ENCODE data around the gene RSKR.

RSKR gene

GRCh38 chr17:28612936-28613872 lies 781 bp downstream of the RSKR start:
- peak; percentile 66 for TF ChIP-seq CTCF (IDR thresholded peaks at IDR 0.05)

GRCh38 chr17:28612531-28612930 lies 1.5 kb downstream of the RSKR start:
- no peak for TF ChIP-seq CTCF (IDR thresholded peaks at IDR 0.05)

GRCh38 chr17:28610376-28610775 lies 3.6 kb downstream of the RSKR start:
- no peak for TF ChIP-seq CTCF (IDR thresholded peaks at IDR 0.05)

- TF ChIP-seq CTCF (IDR thresholded peaks at IDR 0.05): no peak
Measured at GRCh38 chr17:28599311-28600184, 14.4 kb downstream of the RSKR start.

- TF ChIP-seq CTCF (IDR thresholded peaks at IDR 0.05): no peak
Measured at GRCh38 chr17:28598799-28599310, 15.1 kb downstream of the RSKR start, which contains the start of gene SPAG5. Gene SPAG5 (minus strand): TSS chr17:28599025. CDS start chr17:28598946, 79 bp downstream.

- TF ChIP-seq CTCF (IDR thresholded peaks at IDR 0.05): no peak
Measured at GRCh38 chr17:28598389-28598788, 15.6 kb downstream of the RSKR start.

- TF ChIP-seq CTCF (IDR thresholded peaks at IDR 0.05): no peak
Measured at GRCh38 chr17:28597606-28598383, 16.2 kb downstream of the RSKR start.

Data from LNCAP (cell line).